GM23338 (cell line): Measurements from ENCODE around the gene TTC39A. TPM values are rescaled to one million over a fixed set of nuclear protein-coding genes. Genes with fewer than 3 reads are reported as not detected.

Source experiments
- ATAC-seq: fragments of 200-7000 bp; cut with Tn5 transposase; 3 replicates; pipeline ENCODE4 v1.9.1; 2020
- DNase-seq: peaks from one replicate; pipeline ENCODE4 v3.0.0-alpha.2; 2015; ENCODE audit warnings: low spot score
- H2AFZ ChIP-seq: fragments of 200-600 bp; sonication (generic); 2 replicates; pipeline ENCODE4 v1.8.0; 2016; ENCODE audit warnings: antibody characterized with exemption, mild to moderate bottlenecking, moderate library complexity
- H3F3A ChIP-seq: fragments of 200-600 bp; sonication (generic); replicated peaks from 2 replicates; pipeline ENCODE4 v1.8.0; 2017; ENCODE audit warnings: antibody characterized with exemption, mixed run types, low read depth
- H3K27ac ChIP-seq: fragments of 200-600 bp; sonication (generic); 2 replicates; pipeline ENCODE4 v1.6.1; 2016; ENCODE audit warnings: low read depth
- H3K27me3 ChIP-seq: fragments of 200-600 bp; sonication (generic); 2 replicates; pipeline ENCODE4 v1.8.0; 2016; ENCODE audit warnings: mild to moderate bottlenecking, mixed run types, moderate library complexity; ENCODE audit not compliant: insufficient read depth
- H3K36me3 ChIP-seq: fragments of 200-600 bp; sonication (generic); 2 replicates; pipeline ENCODE4 v1.8.0; 2016; ENCODE audit warnings: mild to moderate bottlenecking; ENCODE audit not compliant: insufficient read depth
- H3K4me1 ChIP-seq: fragments of 200-600 bp; sonication (generic); 2 replicates; pipeline ENCODE4 v1.8.0; 2016; ENCODE audit warnings: mild to moderate bottlenecking, moderate library complexity; ENCODE audit not compliant: insufficient read depth
- H3K4me2 ChIP-seq: fragments of 200-600 bp; sonication (generic); 2 replicates; pipeline ENCODE4 v1.7.1; 2017; ENCODE audit warnings: mixed run types
- H3K4me3 ChIP-seq: fragments of 200-600 bp; sonication (generic); 2 replicates; pipeline ENCODE4 v1.6.1; 2016; ENCODE audit warnings: mixed run types
- H3K79me2 ChIP-seq: fragments of 200-600 bp; sonication (generic); replicated peaks from 2 replicates; pipeline ENCODE4 v1.8.0; 2017; ENCODE audit warnings: mild to moderate bottlenecking; ENCODE audit not compliant: insufficient read depth
- H3K9me2 ChIP-seq: fragments of 200-600 bp; sonication (generic); 2 replicates; pipeline ENCODE4 v1.8.0; 2017; ENCODE audit not compliant: insufficient read depth
- H4K20me1 ChIP-seq: fragments of 200-600 bp; sonication (generic); replicated peaks from 2 replicates; pipeline ENCODE4 v1.8.0; 2017; ENCODE audit warnings: mild to moderate bottlenecking; ENCODE audit not compliant: insufficient read depth
- H3K27ac Mint-ChIP-seq: 2 replicates; pipeline ENCODE4 v1.8.0; 2020; ENCODE audit warnings: inconsistent platforms, mild to moderate bottlenecking, moderate library complexity, mixed read lengths
- H3K27me3 Mint-ChIP-seq: 3 replicates; pipeline ENCODE4 v1.8.0; 2022; ENCODE audit warnings: low read depth, mild to moderate bottlenecking, moderate library complexity, mixed read lengths, inconsistent platforms; ENCODE audit not compliant: insufficient read depth, poor library complexity
- H3K36me3 Mint-ChIP-seq: 3 replicates; pipeline ENCODE4 v1.8.0; 2021; ENCODE audit warnings: low read depth, mild to moderate bottlenecking, inconsistent platforms, moderate library complexity, mixed read lengths
- H3K4me1 Mint-ChIP-seq: 3 replicates; pipeline ENCODE4 v1.8.0; 2020; ENCODE audit warnings: mild to moderate bottlenecking, inconsistent platforms, mixed read lengths
- H3K4me3 Mint-ChIP-seq: 3 replicates; pipeline ENCODE4 v1.8.0; 2021; ENCODE audit warnings: moderate library complexity, mild to moderate bottlenecking, inconsistent platforms, mixed read lengths
- H3K9me3 Mint-ChIP-seq: 3 replicates; pipeline ENCODE4 v1.8.0; 2020; ENCODE audit warnings: moderate library complexity, mild to moderate bottlenecking, inconsistent platforms, mixed read lengths
- CREB1 ChIP-seq: fragments of 250-450 bp; sonication (Bioruptor Pico); IDR thresholded peaks from 2 replicates; pipeline ENCODE4 v1.5.0; 2020; ENCODE audit warnings: low read depth, mild to moderate bottlenecking, moderate library complexity
- CTCF ChIP-seq, 2 experiments: fragments of 200-600 bp in 1 of 2; sonication (generic) in 1 of 2; conservative IDR thresholded peaks; 2 replicates each; pipeline versions ENCODE4 v1.5.1 to v1.6.1; 2016 to 2017; ENCODE audit warnings: antibody characterized with exemption in 2 of 2, low read depth in 2 of 2, mild to moderate bottlenecking in 2 of 2, moderate library complexity in 1 of 2
- EZH2 ChIP-seq: fragments of 200-600 bp; sonication (generic); IDR thresholded peaks from one replicate; pipeline ENCODE4 v1.8.0; 2017; ENCODE audit warnings: antibody characterized with exemption, mild to moderate bottlenecking, low read depth; ENCODE audit not compliant: unreplicated experiment
- EZH2phosphoT487 ChIP-seq: fragments of 200-600 bp; sonication (generic); IDR thresholded peaks from one replicate; pipeline ENCODE4 v1.8.1; 2018; ENCODE audit warnings: antibody characterized with exemption; ENCODE audit not compliant: unreplicated experiment
- JUNB ChIP-seq: IDR thresholded peaks from one replicate; pipeline ENCODE4 v1.6.1; 2016; ENCODE audit warnings: antibody characterized with exemption; ENCODE audit not compliant: unreplicated experiment
- NANOG ChIP-seq: IDR thresholded peaks from 2 replicates; pipeline ENCODE4 v1.6.1; 2016; ENCODE audit warnings: antibody characterized with exemption, borderline replicate concordance
- POLR2AphosphoS5 ChIP-seq: IDR thresholded peaks from 2 replicates; pipeline ENCODE4 v1.6.1; 2016; ENCODE audit warnings: antibody characterized with exemption, low read depth
- REST ChIP-seq: IDR thresholded peaks from one replicate; pipeline ENCODE4 v1.6.1; 2018; ENCODE audit warnings: antibody characterized with exemption; ENCODE audit not compliant: unreplicated experiment
- STAT1 ChIP-seq: IDR thresholded peaks from one replicate; pipeline ENCODE4 v1.6.1; 2016; ENCODE audit warnings: antibody characterized with exemption; ENCODE audit not compliant: unreplicated experiment
- ZNF114 ChIP-seq: fragments of 250-450 bp; sonication (Bioruptor Pico); IDR thresholded peaks from 2 replicates; pipeline ENCODE4 v1.5.0; 2020; ENCODE audit warnings: mild to moderate bottlenecking, moderate library complexity
- ZNF331 ChIP-seq: fragments of 250-450 bp; sonication (Bioruptor Pico); IDR thresholded peaks from 2 replicates; pipeline ENCODE4 v1.5.0; 2020; ENCODE audit warnings: low read depth, mild to moderate bottlenecking, moderate library complexity
- ZNF462 ChIP-seq: fragments of 250-450 bp; sonication (Bioruptor Pico); IDR thresholded peaks from 2 replicates; pipeline ENCODE4 v1.5.0; 2020; ENCODE audit warnings: mild to moderate bottlenecking, moderate library complexity
- polyA plus RNA-seq: library from polyadenylated mRNA; unstranded; fragments of >200 nt; fragmentation: Nextera tagmentation; extraction: Ambion mirVana; gene quantifications from 2 replicates; pipeline ENCODE4 v1.2.1, GENCODE V29; 2016
- total RNA-seq: library from RNA; depleted of rRNA; stranded (reverse); fragments of >200 nt; shearing (Covaris generic); gene quantifications from 2 replicates; pipeline ENCODE4 v1.2.3, GENCODE V29; 2014
- TF ChIP-seq, protein P1 (sequence below): IDR thresholded peaks from 2 replicates; pipeline ENCODE4 v1.6.1; 2016; ENCODE audit warnings: antibody characterized with exemption

The TTC39A gene
- total and polyA plus RNA-seq, 2 experiments from 2014 or later, result 2.3 to 7.1 TPM

DNA sequence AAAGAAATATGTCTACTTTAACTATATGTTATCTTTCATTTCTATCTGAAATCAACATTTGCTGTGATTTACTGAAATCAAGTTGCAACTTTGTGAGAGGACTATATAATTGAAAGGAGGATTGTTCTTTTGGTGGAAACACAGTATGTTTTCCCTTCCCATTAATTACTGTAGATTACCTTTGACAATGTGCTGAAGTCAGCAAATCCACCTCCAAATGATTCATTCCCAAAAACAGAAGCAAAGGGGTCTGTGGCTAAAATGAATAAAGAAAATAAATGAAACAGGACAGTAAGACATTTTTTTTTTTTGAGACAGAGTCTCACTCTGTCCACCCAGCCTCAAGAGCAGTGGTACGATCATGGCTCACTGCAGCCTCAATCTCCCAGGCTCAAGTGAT is 35.4 kb upstream of the TTC39A start (continued):
- no peak for TF ChIP-seq ZNF462
- TF ChIP-seq JUNB, result no peak
- TF ChIP-seq ZNF331 (CRISPR knock-in tag), result no peak
- TF ChIP-seq, protein P1, sequence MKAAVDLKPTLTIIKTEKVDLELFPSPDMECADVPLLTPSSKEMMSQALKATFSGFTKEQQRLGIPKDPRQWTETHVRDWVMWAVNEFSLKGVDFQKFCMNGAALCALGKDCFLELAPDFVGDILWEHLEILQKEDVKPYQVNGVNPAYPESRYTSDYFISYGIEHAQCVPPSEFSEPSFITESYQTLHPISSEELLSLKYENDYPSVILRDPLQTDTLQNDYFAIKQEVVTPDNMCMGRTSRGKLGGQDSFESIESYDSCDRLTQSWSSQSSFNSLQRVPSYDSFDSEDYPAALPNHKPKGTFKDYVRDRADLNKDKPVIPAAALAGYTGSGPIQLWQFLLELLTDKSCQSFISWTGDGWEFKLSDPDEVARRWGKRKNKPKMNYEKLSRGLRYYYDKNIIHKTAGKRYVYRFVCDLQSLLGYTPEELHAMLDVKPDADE, result no peak
- no peak for TF ChIP-seq CREB1

DNA sequence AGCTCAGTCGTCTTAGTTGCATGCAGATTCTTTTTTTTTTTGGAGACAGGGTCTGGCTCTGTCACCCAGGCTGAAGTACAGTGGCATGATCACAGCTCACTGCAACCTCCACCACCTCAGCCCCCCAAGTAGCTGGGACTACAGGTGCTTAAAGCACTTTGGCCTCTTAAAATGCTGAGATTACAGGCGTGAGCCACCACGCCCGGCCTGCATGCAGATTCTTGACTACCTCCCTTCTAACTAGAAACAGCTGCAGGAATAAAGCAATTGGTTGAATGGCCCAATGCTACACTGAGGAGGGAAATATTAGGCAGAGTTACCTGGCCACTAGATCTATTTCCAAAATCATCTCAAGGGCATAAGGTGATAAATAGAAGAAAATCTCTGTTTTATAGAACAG is 29.5 kb upstream of the TTC39A start:
- Mint-ChIP-seq H3K9me3 (no peaks in the 10 kb centered on the region), H3K27me3 (peaks cover 2% of the 10 kb centered on the region), H3K36me3 (peaks cover 46% of the 10 kb centered on the region), H3K4me3 (no peak overlapping the region), H3K4me1 (no peaks in the 10 kb centered on the region; the same call in 2 of the 3 replicates), H3K27ac (no peak overlapping the region)
- no peak overlapping the region for H3K4me3 ChIP-seq
- H3K9me2 ChIP-seq, result no peaks in the 10 kb centered on the region
- no peaks in the 10 kb centered on the region for H3F3A ChIP-seq
- no peak overlapping the region for H2AFZ ChIP-seq
- no peak for ATAC-seq
- no peak overlapping the region for H3K4me2 ChIP-seq
- no peaks in the 10 kb centered on the region for H3K4me1 ChIP-seq
- no peaks in the 10 kb centered on the region for H3K79me2 ChIP-seq
- no peaks in the 10 kb centered on the region for H4K20me1 ChIP-seq
- peaks cover 6% of the 10 kb centered on the region; the same call in 1 of the 2 replicates for H3K36me3 ChIP-seq
- no peak overlapping the region for H3K27ac ChIP-seq
- no peaks in the 10 kb centered on the region for H3K27me3 ChIP-seq
- no peak for DNase-seq
- TF ChIP-seq CREB1 (no peak), EZH2phosphoT487 (no peak), CTCF (conservative IDR thresholded peaks at IDR 0.05; ENCODE audit: low read depth in 2 of 2) (no peak), STAT1 (no peak), NANOG (no peak), ZNF114 (no peak), REST (no peak), ZNF331 (CRISPR knock-in tag) (no peak), JUNB (no peak), EZH2 (no peak), POLR2AphosphoS5 (no peak)
